HG03095 (cell line): Measurements from ENCODE around the gene BTF3.
"Not testable (repeated sequence)": the region's sequence is repeated elsewhere in the genome, so short reads cannot be mapped to it uniquely, and the experiment has no call there.

Experiments
- ATAC-seq: cut with Tn5 transposase; IDR thresholded peaks from one replicate; pipeline ENCODE4 v1.9.1; 2021; ENCODE audit warnings: moderate library complexity; ENCODE audit not compliant: unreplicated experiment

BTF3 gene

DNA sequence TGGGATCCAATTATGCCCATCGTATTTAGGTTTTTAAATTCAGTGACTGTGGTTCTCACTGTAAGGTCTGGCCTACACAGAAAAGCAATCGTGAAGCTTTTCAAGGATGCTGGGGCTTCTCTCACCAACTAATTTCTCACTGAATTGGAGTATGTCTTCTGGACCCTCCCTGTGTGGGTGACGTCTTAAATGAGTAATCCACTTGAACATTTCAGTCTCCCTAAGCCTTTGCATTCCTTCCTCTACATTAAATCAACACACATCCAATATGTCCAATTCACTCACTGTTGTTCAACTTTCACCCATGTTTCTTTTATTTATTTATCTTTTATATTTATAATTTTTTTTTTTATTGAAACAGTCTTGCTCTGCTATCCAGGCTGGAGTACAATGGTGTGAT is 12.5 kb upstream of the BTF3 start:
- ATAC-seq = no peak

DNA sequence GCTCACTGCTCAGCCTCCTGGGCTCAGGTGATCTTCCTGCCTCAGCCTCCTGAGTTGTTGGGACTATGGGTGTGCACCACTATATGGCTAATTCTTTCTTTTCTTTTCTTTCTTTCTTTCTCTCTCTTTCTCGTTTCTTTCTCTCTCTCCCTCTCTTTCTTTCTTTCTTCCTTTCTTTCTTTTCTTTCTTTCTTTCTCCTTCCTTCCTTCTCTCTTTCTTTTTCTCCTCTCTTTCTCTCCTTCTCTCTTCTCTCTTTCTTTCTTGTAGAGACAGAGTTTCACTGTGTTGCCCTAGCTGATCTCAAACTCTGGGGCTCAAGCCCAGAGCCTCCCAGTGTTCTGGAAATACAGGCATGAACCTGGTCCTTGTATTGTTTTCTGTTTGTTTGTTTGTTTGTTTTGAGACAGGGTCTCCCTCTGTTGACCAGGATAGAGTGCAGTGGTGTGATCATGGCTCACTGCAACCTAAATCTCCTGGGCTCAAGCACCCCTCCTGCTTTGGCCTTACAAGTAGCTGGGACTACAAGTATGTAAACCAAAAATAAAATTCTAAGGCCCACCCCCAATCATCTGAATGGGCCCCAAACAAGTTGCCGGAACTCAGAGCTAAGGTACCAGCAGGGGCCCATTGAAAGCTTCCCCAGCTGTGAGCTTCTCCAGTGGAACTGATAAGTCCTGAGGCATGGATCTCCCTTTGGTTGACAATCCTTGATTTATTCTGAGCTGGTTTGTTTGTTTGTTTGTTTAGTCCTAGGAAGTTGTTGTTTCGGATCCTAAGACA is 11.9 kb upstream of the BTF3 start:
- ATAC-seq = no peak

DNA sequence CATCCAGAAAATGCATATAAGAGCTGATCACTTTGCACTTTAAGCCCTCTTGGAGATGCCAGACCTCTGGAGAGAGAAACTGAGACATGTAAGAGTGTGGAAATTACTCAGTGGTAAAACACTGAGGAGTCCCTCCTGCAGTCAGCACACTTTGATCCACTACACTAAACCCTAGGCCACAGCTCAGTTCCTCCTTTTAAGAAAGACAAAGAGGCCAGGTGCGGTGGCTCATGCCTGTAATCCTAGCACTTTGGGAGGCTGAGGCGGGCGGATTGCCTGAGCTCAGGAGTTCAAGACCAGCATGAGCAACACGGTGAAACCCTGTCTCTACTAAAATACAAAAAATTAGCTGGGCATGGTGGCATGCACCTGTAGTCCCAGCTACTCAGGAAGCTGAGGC is 11.0 kb upstream of the BTF3 start:
- not testable (repeated sequence) for ATAC-seq

DNA sequence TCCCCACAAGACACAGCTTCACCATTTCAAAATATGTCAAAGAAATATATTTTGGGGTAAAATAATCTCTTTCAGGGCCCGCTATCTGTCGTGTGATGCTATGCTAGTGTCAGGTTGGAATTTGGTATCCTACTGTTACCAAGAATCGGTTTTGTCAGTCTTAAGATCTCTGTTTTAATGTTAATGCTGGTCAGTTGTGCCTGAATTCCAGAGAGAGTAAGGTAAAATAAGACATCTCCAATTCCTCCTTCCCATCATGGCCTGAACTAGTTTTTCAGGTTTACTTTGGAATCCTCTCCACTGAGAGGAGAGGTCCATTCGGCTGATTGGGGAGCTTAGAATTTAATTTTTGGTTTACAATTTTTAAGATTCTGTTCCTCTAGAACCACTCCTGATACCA is 10.4 kb upstream of the BTF3 start:
- no peak for ATAC-seq

DNA sequence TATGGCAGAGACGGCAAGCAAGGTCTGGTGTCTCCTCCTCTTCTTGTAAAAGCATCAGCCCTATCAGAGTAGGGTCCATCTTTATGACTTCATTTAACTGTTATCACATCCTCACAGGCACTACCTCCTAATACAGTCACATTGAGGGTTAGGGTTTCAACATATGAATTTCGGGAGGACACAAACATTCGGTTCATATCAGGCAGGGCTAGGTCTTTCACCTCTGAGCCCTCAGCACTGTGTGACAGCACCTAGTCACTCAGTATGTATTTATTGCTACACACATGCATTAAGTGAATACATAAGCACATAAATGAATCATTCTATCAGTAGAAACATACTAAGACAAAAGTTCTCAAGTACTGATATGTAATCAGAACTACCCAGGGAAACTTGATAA is 9.4 kb upstream of the BTF3 start:
- no peak for ATAC-seq

DNA sequence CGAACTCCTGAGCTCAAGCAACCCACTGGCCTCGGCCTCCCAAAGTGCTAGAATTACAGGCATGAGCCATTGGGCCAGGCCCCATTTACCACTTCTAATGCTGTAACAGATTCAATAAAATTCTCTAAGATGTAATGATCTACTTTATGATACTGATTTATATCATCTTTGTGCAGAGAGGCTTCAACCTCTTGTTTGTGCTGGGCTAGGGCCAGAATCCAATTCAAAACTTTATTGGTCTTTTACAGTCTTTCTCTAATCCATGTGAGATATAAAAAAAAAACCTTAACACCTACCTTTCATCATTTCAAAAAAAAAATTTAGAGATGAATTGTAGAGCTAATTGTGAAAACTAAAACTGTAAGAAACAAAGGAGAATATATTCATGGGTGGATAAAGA is 8.2 kb upstream of the BTF3 start:
- no peak for ATAC-seq

DNA sequence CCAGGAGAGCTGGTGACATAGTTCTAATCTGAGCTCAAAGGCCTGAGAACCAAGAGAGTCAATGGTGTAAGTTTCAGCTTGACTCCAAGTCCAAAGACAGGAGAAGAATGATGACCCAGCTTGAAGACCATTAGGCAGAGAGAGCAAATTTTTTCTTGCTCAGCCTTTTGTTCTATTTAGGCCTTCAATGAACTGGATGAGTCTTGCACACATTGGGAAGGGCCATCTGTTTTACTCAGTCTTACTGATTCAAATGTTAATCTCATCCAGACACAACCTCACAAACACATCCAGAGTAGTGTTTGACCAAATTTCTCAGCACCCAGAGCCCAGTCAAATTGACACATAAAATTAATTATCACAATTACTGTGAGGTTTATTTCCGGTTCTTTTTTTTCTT is 7.1 kb upstream of the BTF3 start:
- ATAC-seq = no peak

DNA sequence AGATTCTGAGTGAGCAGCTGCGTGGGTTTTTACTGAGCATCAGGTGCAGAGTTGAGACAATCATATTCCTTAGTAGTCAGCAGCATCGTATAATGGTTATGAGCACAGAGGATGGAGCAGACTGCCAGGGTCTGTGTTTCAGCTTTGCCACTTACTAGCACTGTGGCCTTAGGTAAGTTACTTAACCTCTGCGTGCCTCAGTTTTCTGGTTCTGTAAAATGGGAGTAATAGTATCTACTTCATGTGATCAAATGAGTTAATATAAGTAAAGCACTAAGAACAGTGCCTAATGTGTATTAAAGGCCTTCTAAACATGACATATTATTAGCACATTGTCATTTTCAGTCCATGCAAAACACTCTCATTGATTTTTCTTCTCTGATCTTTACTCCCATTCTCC is 4.8 kb upstream of the BTF3 start:
- ATAC-seq = no peak

DNA sequence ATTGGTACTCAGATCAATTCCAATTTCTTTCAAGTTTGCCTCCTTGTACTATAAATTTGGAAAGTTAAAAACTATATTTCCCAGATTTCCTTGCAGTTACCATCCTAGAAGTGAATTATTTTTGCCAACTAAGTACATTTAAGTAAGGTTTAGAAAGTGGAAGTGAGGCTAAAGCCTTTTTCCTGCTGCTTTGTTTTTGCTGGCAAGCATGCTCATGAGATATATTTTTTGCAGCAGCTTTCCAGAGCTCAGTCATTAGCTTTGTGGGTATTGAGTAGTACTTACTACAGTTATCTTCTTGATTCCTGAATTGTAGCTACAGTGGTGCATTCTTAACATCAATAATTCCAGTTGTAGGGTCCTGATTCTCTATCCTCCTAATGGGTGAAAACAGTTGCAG is 3.5 kb upstream of the BTF3 start:
- ATAC-seq = no peak

DNA sequence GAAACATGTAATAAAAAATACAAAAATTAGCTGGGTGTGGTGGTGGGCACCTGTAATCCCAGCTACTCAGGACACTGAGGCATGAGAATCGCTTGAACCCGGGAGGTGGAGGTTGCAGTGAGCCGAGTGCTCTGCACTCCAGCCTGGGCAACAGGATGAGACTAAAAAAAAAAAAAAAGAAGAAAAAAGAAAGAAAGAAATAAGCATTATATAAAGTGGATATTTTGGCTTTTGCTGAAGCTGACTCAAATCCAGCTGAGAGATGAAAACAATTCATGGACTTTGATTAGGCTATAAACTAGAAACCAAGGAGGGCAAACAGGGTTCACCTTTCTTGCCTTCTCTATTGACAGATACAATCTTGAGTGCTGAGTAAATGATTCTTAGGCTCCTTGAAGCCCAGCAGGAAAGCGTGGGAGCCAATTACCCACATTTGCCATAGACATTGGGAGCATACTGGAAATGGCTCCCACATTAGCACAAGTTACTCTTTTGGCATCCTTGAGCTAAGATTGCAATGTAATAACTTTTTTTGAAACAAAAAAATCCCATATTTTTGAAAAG is 2.4 kb upstream of the BTF3 start:
- no peak for ATAC-seq

DNA sequence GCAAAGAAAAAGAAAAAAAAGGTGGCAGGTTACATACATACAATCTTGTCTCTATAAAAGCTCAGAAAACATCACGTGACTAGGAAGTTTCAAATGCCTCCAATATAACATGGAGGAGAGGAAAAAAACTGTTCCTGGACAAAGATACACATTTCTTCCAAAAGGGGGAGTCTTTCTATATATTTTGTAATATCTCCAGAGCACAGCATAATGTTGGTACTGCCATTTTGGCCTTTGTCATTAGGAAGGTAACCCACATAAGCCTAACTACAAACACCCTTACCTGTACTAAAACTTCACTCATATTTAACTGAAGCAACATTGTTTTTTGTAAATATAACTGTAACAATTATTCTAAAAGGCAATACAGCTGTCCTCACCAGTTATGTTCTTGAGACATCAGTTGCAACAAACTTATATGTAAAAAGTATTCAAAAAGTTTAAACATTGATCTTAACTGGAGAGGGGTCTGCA is 1.2 kb upstream of the BTF3 start:
- no peak for ATAC-seq

DNA sequence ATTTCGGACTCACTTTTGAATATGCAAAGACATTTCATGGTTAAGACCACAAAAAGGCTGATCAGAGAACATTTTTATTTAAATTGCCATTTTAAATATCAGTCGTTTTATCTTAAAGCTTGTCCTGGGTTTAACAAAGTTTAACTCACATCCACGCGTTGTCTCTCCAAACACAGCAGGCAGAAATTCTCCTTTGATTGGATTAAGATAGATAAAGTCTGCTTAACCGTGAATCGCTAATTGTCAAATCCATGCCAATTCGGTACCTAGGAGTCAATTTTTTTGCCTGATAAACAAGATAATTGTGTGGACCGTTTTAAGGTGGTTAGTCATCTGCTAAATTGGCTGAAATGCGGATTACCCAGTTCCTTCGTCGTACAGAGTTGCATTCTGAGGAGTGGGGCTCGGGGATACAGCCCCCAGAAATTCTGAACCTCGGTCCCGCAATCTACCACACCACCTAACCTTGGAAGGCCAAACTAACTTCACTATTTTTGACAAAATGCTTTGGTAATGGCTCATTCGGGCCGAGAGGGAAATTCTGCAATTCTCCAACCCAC is 665 bp upstream of the BTF3 start:
- no peak for ATAC-seq

DNA sequence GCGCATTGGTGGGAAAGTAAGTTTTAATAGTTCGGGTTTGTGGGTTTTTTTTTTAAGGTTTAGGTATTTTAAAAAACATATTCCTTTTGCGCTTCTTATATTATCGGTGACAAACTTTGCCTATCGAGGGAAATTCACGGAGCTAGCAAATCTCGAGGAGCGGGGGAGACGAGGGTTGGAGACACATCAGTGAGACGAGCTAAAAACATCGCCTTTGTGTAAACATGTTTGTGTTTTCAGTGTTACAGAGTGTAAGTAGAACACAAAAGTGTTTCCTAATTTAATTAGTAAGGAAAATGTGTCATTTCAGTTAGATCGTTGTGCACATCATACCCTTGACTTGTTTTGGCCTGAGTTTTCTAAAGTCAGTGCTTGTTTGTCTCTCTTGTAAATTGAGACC is 945 bp downstream of the BTF3 start:
- ATAC-seq = no peak

DNA sequence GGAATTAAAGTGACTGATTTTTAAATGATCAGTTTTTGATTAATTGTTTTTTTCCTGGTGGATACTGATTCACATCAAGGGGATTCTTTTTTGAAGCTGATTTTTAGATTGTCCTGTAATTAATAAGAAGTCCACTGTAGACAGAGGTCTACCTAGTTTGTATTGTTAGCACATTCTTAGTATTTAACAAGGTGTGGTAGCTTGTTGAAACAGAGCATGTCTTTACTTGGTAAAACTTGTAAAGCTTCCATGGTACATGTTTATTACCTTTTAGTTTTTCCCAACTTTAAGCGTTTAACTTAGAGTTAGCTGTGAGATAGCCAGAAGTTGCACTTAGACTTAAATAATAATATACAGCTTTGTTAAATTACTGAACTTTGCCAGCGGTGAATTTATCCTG is 1.5 kb downstream of the BTF3 start:
- ATAC-seq = no peak

DNA sequence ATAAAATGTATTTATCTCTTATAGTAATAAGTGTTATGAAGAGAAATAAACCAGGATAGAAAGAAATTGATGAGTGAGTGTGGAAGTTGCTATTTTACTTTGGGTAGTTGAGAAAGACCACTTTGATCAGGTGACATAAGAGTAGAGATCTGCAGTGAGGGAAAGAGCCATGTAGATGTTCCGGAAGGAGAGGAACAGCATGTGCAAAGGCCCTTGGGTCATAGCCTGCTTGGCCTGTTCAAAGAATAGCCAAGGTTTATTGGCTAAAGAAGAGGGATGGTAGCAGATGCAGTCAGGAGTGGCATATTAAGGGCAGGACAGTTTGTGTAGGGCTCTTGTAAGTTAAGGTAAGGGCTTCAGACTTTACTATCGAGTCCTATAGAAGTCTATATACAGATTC is 3.2 kb downstream of the BTF3 start:
- no peak for ATAC-seq

DNA sequence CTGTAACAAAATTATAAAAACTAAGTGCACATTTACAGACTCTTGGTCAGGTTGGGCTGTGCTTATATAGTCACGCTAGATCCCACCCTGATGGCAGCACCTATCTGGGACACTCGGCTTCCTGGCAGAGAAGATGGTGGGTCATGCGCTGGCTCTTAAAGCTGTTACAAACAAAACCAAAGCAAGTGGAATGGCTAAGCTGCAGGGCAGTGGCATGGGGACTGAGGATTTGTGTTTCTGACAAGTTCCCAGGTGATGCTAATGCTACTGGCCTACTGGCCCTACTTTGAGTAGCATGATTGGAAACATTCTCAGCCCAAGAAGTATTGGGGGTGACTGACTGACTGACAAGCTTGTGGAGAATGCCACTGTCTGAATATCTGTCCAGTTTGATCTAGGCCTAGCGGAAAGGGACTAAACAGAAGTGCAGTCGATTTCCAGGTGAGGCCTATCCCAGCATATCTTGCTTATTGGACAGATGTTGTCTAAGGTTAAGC is 8.3 kb downstream of the BTF3 start:
- ATAC-seq = no peak

DNA sequence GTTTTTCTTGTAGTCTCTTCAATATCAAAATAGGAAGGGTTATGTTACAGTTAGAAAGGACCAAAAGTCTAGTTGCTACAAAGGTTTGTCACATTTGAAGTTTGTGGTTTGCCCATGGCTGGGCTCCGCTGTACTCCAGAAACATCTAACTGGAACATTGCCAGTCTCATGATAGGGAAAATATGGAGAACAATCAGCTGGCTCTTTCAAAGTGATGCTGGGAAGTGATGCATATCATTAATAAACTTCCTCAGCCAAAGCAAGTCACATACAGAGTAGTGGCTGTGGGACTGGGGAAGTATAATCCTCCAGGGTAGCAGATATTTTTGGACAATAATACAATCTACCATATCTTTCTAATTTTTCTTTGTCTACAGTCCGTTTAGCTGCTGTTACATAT is 8.8 kb downstream of the BTF3 start:
- ATAC-seq = no peak

DNA sequence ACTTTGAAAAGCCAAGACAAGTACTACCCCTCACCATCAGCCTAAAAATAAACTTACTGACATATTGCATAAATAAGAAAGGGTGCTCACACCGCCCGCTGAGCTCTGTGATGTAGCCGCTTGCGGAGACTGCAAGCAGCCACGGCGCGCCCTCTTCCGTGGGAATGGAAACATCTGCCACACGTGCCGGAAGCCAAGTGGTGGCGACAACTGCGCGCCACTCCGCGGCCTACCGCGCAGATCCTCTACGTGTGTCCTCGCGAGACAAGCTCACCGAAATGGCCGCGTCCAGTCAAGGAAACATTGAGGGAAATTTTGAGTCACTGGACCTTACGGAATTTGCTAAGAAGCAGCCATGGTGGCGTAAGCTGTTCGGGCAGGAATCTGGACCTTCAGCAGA is 10.3 kb downstream of the BTF3 start:
- not testable (repeated sequence) for ATAC-seq

DNA sequence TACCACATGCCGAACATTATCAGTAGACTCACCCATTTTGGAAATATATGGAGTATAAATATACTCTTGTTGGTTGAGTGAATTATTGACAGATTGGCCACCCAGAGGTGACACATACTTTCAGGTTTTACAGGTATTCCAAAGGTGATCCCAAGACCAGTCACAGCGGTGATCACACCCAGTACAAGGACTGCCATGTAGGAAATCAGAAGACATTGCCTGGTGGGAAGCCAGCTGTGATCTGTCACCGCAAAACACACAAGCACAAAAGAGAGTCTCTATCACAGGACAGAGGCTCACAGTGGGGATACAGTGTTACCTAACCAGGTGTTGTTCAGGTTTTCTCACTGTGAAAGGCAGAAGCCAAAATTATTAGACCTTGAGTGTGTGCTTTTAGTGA is 15.8 kb downstream of the BTF3 start:
- ATAC-seq = no peak

DNA sequence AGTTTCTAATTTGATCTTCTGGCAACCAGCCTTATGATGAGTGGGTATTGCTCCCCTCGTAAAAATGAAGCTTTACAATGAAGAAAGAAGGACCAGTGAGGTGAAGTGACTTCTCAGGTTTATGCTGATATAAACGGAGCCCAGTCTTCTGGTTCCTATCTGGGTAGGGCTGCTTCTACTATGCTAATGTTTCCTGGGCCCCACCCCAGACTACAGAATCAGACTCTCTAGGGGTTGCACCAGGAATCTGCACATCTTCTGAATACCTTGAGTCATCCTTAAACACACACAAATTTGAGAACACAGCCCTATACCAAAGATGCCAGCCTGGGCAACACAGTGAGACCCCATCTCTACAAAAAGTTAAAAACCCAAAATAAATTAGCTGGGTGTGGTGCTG is 16.2 kb downstream of the BTF3 start:
- no peak for ATAC-seq

DNA sequence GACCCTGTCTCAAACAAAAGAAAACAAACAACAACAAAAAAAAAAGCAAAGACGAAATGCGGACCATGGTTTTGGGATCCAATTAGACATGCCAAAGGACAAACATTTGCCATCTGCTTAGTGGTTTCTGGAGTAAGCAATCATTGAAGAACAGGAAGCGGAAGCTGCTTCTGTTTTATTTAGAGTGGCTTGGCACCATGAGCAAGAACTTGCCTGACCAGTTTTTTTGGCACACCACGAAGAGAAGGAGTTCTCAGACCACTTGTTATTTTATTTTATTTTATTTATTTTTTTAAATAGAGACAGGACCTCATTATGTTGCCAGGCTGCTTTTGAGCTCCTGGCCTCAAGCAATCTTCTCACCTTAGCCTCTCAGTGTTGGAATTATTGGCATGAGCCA is 17.0 kb downstream of the BTF3 start:
- ATAC-seq = no peak

DNA sequence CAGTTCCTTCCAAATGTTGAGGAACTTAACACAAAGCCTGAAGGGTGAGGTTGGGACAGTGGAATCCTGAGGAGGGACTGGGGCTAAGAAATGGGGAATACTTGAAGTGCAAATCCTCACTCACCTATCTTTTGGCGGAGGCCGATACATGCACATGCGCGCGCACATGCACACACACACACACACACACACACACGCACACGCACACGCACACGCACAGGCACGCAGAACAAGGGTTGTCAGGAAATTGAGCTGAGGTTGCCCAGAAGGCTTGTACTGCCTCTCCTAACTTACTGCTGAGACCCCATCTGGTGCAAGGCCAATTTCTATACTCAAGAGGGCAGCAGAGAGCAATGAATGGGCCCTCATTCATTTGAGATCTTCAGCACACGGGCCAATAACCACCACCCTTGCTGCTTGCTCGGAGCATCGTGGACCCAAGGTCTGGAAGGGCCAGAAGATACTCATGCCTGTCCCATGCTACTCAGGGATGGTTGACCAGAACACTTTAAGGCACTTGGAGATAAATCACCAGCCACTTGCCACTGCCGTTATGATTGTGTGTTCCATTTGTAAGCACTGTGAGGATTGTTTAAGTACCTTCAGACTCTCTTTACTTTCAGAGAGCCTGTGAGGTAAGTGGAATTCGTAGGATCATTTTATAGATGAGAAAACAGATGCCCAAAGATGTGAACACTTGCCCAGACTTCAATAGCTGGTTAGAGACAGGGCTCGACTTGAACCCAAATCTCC is 21.5 kb downstream of the BTF3 start:
- peak; percentile 97 for ATAC-seq
